ENCODE results near the gene CLIP4.

Gene CLIP4

GRCh38 chr2:29123617-29124349 lies 8.6 kb downstream of the CLIP4 start:
- no peaks in the 10 kb centered on the region for H3K27me3 ChIP-seq (ENCODE audit: control insufficient read depth, insufficient read depth, low read length)
- no peak overlapping the region for H3K4me3 ChIP-seq (ENCODE audit: low read length)
- no peak overlapping the region for H3K9ac ChIP-seq (ENCODE audit: low read length)
- no peaks in the 10 kb centered on the region for H3K4me1 ChIP-seq (ENCODE audit: control insufficient read depth, insufficient read depth, low read length)
- H3K36me3 ChIP-seq (ENCODE audit: control insufficient read depth, insufficient read depth, low read length) = no peaks in the 10 kb centered on the region
- no peak overlapping the region for H3K27ac ChIP-seq (ENCODE audit: low read depth, low read length)

DNA sequence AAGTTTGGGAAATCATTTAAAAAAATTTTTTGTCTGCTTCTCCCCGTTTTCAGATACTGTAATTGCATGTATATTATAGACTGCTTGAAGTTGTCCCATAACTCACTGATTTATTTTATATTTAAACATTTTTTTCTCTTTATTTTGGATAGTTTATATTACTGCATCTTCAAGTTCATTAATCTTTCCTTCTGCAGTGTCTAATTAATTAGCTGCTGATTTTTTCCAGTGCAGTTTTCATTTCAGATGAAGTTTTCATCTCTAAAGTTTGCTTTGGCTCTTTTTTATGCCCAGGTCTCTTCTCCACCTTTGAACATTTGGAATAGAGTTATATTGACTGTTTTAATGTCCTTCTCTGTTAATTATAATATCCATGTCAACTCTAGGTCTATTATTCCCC lies 9.3 kb downstream of the CLIP4 start:
- H3K36me3 ChIP-seq (ENCODE audit: control insufficient read depth, insufficient read depth, low read length) = no peaks in the 10 kb centered on the region
- peaks cover 3% of the 10 kb centered on the region for H3K4me1 ChIP-seq (ENCODE audit: control insufficient read depth, insufficient read depth, low read length)
- no peak overlapping the region for H3K4me3 ChIP-seq (ENCODE audit: low read length)
- no peaks in the 10 kb centered on the region for H3K27me3 ChIP-seq (ENCODE audit: control insufficient read depth, insufficient read depth, low read length)
- H3K27ac ChIP-seq (ENCODE audit: low read depth, low read length) = no peak overlapping the region
- H3K9ac ChIP-seq (ENCODE audit: low read length) = no peak overlapping the region

DNA sequence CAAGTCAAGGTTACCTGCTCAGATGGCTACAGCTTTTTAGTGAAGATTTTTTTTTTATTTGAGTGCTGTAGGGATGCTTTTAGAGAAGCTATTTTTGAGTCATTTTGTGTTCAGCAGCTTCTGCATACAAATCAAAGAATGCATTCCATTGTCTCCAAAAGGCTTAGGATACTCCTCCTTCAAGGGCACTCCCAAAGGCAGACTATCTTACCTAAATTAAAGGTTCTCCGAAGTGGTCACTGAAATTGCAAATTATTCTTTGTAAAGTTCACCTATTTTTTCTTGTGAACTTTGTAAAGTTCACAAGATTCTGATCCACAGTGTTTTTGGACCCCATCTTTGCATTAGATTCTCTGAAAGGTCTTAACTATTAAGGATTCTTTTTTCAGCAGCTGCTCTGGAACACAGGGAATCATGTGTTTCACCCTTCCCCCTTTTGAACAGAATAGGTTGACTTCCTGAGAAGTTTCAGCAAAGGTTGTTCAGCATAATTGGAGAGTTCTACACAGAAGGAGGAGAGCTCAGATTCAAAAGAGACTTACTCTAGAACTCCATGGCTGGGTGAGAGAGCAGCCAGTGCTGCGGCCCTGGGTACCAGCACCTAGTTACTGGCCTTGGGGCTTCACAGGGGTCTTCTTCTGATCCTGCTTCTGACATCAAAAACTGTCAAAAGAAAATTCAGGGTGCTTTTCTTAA lies 14.5 kb downstream of the CLIP4 start:
- H3K27ac ChIP-seq (ENCODE audit: low read depth, low read length) = no peak overlapping the region
- no peak overlapping the region for H3K9ac ChIP-seq (ENCODE audit: low read length)
- peaks cover 12% of the 10 kb centered on the region for H3K4me1 ChIP-seq (ENCODE audit: control insufficient read depth, insufficient read depth, low read length)
- H3K27me3 ChIP-seq (ENCODE audit: control insufficient read depth, insufficient read depth, low read length) = no peaks in the 10 kb centered on the region
- H3K4me3 ChIP-seq (ENCODE audit: low read length) = no peak overlapping the region
- H3K36me3 ChIP-seq (ENCODE audit: control insufficient read depth, insufficient read depth, low read length) = no peaks in the 10 kb centered on the region

GRCh38 chr2:29130295-29130694 lies 15.1 kb downstream of the CLIP4 start:
- Histone ChIP-seq H3K36me3 (ENCODE audit: control insufficient read depth, insufficient read depth, low read length) (no peaks in the 10 kb centered on the region), H3K27ac (ENCODE audit: low read depth, low read length) (no peak overlapping the region), H3K4me3 (ENCODE audit: low read length) (no peak overlapping the region), H3K9ac (ENCODE audit: low read length) (no peak overlapping the region), H3K27me3 (ENCODE audit: control insufficient read depth, insufficient read depth, low read length) (no peaks in the 10 kb centered on the region), H3K4me1 (ENCODE audit: control insufficient read depth, insufficient read depth, low read length) (peaks cover 12% of the 10 kb centered on the region)

- no peak overlapping the region for H3K27ac ChIP-seq (ENCODE audit: low read depth, low read length)
- no peaks in the 10 kb centered on the region for H3K36me3 ChIP-seq (ENCODE audit: control insufficient read depth, insufficient read depth, low read length)
- H3K4me3 ChIP-seq (ENCODE audit: low read length) = no peak overlapping the region
- H3K9ac ChIP-seq (ENCODE audit: low read length) = no peak overlapping the region
- H3K4me1 ChIP-seq (ENCODE audit: control insufficient read depth, insufficient read depth, low read length) = peaks cover 5% of the 10 kb centered on the region
- no peaks in the 10 kb centered on the region for H3K27me3 ChIP-seq (ENCODE audit: control insufficient read depth, insufficient read depth, low read length)
These were observed 19.7 kb downstream of the CLIP4 start for GRCh38 chr2:29134933-29135332.

GRCh38 chr2:29139152-29139551 lies 23.9 kb downstream of the CLIP4 start:
- Histone ChIP-seq H3K36me3 (ENCODE audit: control insufficient read depth, insufficient read depth, low read length) (peaks cover 3% of the 10 kb centered on the region), H3K27ac (ENCODE audit: low read depth, low read length) (no peak overlapping the region), H3K27me3 (ENCODE audit: control insufficient read depth, insufficient read depth, low read length) (no peaks in the 10 kb centered on the region), H3K9ac (ENCODE audit: low read length) (no peak overlapping the region), H3K4me1 (ENCODE audit: control insufficient read depth, insufficient read depth, low read length) (no peaks in the 10 kb centered on the region), H3K4me3 (ENCODE audit: low read length) (no peak overlapping the region)

DNA sequence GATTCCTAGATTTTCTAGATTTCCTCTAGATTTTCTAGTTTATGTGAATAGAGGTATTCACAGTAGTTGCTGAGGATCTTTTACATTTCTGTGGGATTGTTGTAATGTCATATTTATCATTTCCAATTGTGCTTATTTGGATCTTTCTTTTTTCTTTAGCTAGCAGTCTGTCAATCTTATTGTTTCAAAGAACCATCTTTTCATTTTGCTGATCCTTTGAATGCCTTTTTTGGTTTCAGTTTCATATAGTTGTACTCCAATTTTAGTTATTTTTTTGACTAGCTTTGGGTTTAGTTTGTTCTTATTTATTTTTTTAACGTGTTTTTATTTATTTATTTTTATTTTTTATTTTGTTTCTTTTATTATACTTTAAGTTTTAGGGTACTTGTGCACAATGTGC lies 24.5 kb downstream of the CLIP4 start:
- Histone ChIP-seq H3K4me1 (ENCODE audit: control insufficient read depth, insufficient read depth, low read length) (no peaks in the 10 kb centered on the region), H3K27ac (ENCODE audit: low read depth, low read length) (no peak overlapping the region), H3K9ac (ENCODE audit: low read length) (no peak overlapping the region), H3K36me3 (ENCODE audit: control insufficient read depth, insufficient read depth, low read length) (peaks cover 3% of the 10 kb centered on the region), H3K4me3 (ENCODE audit: low read length) (no peak overlapping the region), H3K27me3 (ENCODE audit: control insufficient read depth, insufficient read depth, low read length) (no peaks in the 10 kb centered on the region)

DNA sequence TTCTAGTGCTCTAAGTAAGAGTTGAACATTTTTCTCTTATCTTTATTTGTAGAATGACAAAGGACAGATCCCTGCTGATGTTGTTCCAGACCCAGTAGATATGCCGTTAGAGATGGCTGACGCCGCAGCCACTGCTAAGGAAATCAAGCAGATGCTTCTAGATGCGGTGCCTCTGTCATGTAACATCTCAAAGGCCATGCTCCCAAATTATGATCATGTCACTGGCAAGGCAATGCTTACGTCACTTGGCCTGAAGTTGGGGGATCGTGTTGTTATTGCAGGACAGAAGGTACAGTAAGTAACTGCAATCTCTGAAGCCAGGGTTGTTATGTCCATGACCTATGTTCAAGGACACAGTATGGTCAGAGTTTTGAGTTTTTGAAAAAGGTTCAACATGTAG lies 28.4 kb downstream of the CLIP4 start:
- no peaks in the 10 kb centered on the region for H3K4me1 ChIP-seq (ENCODE audit: control insufficient read depth, insufficient read depth, low read length)
- no peak overlapping the region for H3K9ac ChIP-seq (ENCODE audit: low read length)
- no peak overlapping the region for H3K27ac ChIP-seq (ENCODE audit: low read depth, low read length)
- H3K36me3 ChIP-seq (ENCODE audit: control insufficient read depth, insufficient read depth, low read length) = peaks cover 3% of the 10 kb centered on the region
- no peak overlapping the region for H3K4me3 ChIP-seq (ENCODE audit: low read length)
- no peaks in the 10 kb centered on the region for H3K27me3 ChIP-seq (ENCODE audit: control insufficient read depth, insufficient read depth, low read length)

GRCh38 chr2:29146197-29146596 lies 31.0 kb downstream of the CLIP4 start:
- no peaks in the 10 kb centered on the region for H3K27me3 ChIP-seq (ENCODE audit: control insufficient read depth, insufficient read depth, low read length)
- H3K9ac ChIP-seq (ENCODE audit: low read length) = no peak overlapping the region
- no peak overlapping the region for H3K4me3 ChIP-seq (ENCODE audit: low read length)
- no peak overlapping the region for H3K27ac ChIP-seq (ENCODE audit: low read depth, low read length)
- peaks cover 3% of the 10 kb centered on the region for H3K36me3 ChIP-seq (ENCODE audit: control insufficient read depth, insufficient read depth, low read length)
- no peaks in the 10 kb centered on the region for H3K4me1 ChIP-seq (ENCODE audit: control insufficient read depth, insufficient read depth, low read length)

DNA sequence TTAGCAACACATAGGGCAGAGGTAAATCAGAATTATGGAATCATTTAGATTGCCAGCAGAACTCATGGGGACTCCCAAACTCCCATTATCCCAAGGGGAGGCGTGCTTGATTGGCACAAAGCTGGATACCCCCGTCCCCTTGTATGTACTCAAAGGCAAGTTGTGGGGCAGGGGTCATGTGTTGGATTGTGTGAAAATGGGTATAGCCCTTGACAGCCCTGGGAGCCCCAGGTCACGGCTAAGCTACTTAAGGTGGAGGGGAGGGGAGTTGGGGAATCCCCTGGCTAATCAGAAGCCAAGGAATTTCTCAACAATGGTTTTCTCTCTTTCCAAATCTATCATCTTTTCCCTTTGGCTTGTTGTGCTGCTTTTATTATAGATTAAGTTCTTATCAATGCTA lies 32.7 kb downstream of the CLIP4 start:
- Histone ChIP-seq H3K36me3 (ENCODE audit: control insufficient read depth, insufficient read depth, low read length) (peaks cover 3% of the 10 kb centered on the region), H3K27ac (ENCODE audit: low read depth, low read length) (no peak overlapping the region), H3K4me1 (ENCODE audit: control insufficient read depth, insufficient read depth, low read length) (no peaks in the 10 kb centered on the region), H3K9ac (ENCODE audit: low read length) (no peak overlapping the region), H3K27me3 (ENCODE audit: control insufficient read depth, insufficient read depth, low read length) (no peaks in the 10 kb centered on the region), H3K4me3 (ENCODE audit: low read length) (no peak overlapping the region)

GRCh38 chr2:29154610-29155009 lies 39.4 kb downstream of the CLIP4 start:
- Histone ChIP-seq H3K4me3 (ENCODE audit: low read length) (no peak overlapping the region), H3K27me3 (ENCODE audit: control insufficient read depth, insufficient read depth, low read length) (no peaks in the 10 kb centered on the region), H3K36me3 (ENCODE audit: control insufficient read depth, insufficient read depth, low read length) (no peaks in the 10 kb centered on the region), H3K4me1 (ENCODE audit: control insufficient read depth, insufficient read depth, low read length) (no peaks in the 10 kb centered on the region), H3K9ac (ENCODE audit: low read length) (no peak overlapping the region), H3K27ac (ENCODE audit: low read depth, low read length) (no peak overlapping the region)

GRCh38 chr2:29155578-29155977 lies 40.4 kb downstream of the CLIP4 start:
- Histone ChIP-seq H3K4me3 (ENCODE audit: low read length) (no peak overlapping the region), H3K27ac (ENCODE audit: low read depth, low read length) (no peak overlapping the region), H3K27me3 (ENCODE audit: control insufficient read depth, insufficient read depth, low read length) (no peaks in the 10 kb centered on the region), H3K36me3 (ENCODE audit: control insufficient read depth, insufficient read depth, low read length) (no peaks in the 10 kb centered on the region), H3K9ac (ENCODE audit: low read length) (no peak overlapping the region), H3K4me1 (ENCODE audit: control insufficient read depth, insufficient read depth, low read length) (no peaks in the 10 kb centered on the region)

DNA sequence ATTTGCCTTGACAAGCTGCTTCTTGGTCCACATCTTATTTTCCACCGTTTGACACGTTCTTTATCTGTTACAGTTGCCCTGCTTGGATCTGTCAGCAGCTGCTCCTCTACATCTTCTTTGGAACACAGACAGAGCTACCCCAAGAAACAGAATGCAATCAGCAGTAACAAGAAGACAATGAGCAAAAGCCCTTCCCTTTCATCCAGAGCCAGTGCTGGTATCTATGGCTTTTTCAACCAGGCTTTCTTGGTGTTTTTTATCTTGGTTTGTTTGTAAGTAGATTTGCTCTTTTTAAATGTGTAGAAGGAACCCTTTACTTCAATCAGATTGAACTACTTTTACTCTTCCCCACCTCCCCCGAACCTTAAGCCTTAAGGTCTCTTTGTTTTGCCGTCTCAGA lies 41.9 kb downstream of the CLIP4 start:
- no peaks in the 10 kb centered on the region for H3K4me1 ChIP-seq (ENCODE audit: control insufficient read depth, insufficient read depth, low read length)
- no peak overlapping the region for H3K9ac ChIP-seq (ENCODE audit: low read length)
- no peaks in the 10 kb centered on the region for H3K27me3 ChIP-seq (ENCODE audit: control insufficient read depth, insufficient read depth, low read length)
- no peak overlapping the region for H3K4me3 ChIP-seq (ENCODE audit: low read length)
- no peak overlapping the region for H3K27ac ChIP-seq (ENCODE audit: low read depth, low read length)
- H3K36me3 ChIP-seq (ENCODE audit: control insufficient read depth, insufficient read depth, low read length) = no peaks in the 10 kb centered on the region
